Stimulated activated CD8-positive, alpha-beta memory T cell treated with anti-CD3 and anti-CD28 coated beads, Interleukin-7, amount 100 ng/mL, for 4 hours (primary cell): ENCODE measurements around the gene CYB561A3.

Source experiments
- DNase-seq, 2 donors: peaks; one replicate each; pipeline ENCODE4 v3.0.0-alpha.2; 2020; ENCODE audit warnings: low read depth in 2 of 2

The CYB561A3 gene

DNA sequence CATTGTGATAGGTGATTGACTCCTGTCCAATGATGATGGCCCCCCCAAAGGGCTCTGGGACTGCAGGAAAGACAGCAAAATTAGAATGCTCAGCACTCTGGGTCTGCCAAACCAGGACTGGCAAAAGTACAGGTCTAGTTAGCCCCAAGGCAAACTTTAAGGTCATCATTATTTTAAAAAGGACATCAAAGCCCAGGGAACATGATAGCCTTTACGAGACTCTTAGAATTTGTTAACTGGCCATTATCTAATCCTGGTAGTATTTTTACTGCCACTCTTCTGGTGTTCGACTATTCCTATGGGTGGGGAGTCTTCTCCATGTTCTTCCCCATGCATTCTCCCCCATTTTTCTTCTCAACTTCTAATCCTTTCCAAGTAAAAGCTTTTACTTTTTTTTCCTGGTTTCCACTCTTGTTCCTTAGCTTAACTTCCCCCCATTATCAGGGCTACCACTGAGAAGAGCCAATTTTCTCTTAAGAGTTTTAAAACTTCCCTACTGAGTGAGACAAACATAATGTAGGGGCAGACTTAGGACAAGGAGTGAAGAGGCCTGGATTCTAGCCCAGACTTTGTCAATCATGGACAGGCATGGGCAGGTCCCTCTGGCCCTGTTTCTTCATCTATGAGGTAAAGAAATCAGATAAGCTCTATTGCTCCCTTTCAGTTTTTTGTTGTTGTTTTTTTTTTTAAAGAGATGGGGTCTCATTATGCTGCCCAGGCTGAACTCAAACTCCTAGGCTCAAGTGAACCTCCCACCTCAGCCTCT, 35.9 kb downstream of the CYB561A3 start:
- no peak for DNase-seq

DNA sequence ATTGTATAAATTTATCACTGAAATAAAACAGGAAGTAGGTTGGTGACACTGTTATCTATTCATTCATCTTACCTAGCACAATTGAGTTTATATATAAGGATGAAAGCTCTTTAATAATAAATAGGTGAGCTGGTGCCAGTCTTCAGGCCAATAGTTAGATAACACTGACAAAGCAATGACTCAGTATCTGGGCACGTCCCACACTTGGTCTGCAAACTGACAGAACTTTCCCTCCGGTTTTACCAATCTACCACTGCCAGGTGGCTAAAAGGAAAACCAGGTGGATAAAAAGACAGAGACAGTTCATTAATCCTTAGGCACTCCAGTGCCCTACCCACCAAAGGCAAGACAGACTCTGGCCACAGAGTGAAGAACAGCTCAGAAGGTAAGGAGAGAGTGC, 46.4 kb downstream of the CYB561A3 start:
- DNase-seq: no peak

DNA sequence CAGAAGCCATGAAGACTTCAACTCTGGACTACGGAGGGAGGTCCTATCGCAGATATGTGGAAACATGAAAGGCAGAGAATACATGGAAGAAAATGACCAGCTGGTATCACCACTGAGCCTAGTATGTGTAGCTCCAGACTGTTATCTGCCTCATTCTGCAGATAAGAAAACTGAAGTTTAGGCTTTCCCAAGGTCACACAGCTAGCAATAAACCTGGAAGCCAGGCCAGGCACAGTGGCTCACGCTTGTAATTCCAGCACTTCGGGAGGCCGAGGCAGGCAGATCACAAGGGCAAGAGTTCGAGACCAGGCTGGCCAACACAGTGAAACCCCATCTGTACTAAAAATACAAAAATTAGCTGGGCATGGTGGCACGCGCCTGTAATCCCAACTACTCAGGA, 50.9 kb downstream of the CYB561A3 start:
- no peak for DNase-seq

DNA sequence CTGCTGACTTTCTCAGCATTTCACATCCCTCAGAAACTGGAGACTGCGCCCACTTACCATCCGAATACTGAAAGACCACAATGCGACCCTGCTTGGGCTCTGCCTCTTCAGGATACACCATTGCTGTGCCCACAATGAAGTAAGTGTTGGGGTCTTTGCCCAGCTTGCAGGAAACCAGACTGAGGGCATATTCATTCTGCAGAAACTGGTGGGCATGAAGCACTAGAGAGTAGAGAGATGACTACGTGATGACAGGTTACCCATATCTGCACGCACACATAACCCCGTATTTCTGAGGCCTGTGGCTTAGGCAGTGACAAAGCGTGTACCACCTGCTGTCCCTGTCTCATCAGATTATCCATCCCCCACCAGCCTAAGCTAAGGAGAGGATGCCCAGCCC, 51.9 kb downstream of the CYB561A3 start:
- no peak for DNase-seq

DNA sequence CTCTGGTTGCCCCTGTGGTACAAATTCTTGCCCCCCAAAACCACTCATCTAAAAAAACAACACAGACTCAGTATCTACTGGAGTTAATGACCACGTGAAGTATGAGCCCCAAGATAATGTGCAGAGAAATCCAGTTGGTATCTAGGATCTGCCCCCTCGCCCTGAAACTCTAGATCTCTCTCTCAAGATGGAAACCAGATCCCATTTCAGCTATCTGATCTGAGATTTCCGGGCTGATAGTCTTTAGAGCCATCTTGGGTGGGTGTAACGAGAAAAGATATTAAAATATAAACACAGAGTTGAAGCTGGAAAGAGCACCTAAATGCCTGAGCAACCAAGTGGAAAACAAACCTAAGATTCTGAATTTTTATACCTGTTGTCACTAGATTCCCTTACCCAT, 52.5 kb downstream of the CYB561A3 start:
- no peak for DNase-seq

DNA sequence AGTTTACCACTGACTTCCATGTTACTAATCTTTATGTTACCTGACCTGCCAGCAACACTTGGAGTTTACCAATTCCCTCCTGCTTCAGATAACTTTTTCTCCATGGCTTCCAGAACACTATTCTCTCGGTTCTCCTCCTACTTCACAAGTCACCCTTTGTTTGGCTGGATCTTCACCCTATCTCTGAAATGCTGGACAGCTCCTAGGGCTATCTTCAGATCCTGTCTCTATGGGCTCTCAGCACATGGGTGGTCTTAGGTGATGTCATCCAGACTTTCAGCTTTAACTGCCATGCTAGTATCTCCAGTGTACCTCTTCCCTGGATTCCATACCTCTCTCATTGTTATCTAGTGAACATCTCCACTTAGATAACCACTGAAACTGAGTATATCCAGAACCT, 54.3 kb downstream of the CYB561A3 start:
- DNase-seq: no peak

DNA sequence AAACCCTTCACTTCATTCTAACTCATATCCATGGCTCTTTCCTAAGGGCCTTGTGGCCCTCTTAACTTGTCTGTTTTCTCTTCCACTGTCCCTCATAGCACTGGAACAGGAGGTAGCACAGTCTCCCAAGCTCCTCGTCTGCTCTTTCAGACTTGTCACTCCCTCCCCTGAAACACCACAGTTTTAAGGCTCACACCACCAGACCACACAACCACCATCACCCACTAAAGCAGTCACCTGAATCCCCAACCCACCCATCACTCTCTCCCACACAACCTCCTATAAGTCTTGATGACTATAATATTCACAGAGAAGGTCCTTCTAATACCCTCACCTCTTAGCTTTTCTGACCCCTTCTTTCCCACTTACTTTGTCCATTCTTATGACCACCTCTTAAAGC, 55.5 kb downstream of the CYB561A3 start:
- DNase-seq: no peak

DNA sequence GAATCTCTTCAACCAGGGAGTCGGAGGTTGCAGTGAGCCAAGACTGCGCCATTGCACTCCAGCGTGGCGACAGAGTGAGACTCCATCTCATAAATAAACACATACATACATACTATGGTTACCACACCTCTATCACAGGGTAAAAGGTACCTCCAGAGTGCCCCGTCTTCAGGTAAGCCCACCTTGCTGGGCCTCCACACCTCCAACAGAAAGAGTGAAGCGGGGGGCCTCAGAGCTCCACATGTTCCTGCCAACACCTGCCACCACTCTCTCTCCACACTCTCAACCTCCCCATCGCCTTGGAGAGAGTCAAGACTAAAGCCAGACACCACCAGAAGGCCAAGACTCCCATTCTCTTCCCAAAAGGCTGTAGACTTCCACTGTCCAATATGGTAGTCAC, 56.3 kb downstream of the CYB561A3 start:
- DNase-seq: no peak

DNA sequence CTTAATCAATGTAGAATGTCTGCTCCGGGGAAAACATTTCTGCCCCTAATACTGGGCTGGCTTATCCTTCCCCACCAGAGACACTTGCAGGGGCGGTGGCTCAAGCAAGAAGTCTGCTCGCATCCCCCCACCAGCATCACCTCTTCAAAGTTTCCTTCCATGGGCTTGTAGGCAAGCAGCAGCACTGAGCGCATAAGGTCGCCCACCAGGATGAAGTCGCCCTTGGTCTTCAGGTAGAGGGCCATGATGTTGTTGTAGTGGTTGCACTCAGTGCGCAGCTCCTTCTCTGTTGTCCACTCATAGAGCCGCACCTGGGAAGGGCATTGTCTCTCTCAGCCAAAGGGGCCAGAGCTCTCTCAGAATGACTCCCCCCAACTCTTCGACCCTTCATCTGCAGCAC, 58.0 kb downstream of the CYB561A3 start:
- no peak for DNase-seq

DNA sequence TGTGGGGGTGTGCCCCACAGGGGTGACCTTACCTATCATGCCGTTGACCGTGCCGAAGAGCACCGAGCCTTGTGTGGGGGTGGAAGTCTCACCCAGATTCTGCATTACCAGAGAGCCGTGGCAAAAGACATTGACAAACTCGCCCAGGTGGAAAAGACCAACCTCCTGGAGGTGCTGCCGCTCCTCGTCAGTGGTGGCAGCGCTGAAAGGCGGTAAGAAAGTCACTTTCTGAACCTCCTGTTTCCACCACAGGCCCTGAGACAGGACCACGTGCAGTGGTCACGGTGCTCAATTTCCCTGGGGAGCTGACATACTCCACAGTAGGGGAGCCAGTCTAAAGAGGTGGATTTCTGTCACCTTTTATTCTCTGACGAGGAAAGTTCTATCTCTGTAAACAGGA, 59.1 kb downstream of the CYB561A3 start:
- no peak for DNase-seq
